Effector memory CD4-positive, alpha-beta T cell (primary cell): ENCODE data around the gene SDK2.
A peak's percentile ranks its signal among the peaks of the same experiment; 100 is the strongest.

Experiments
- DNase-seq, 3 donors: peaks; one replicate each; pipeline ENCODE4 v3.0.0-alpha.2; 2020
- H3K27ac ChIP-seq: 2 replicates; pipeline ENCODE4 v1.7.0; 2013; ENCODE audit warnings: mild to moderate bottlenecking, low read length, moderate library complexity; ENCODE audit not compliant: insufficient read depth, poor library complexity, severe bottlenecking
- H3K27me3 ChIP-seq: replicated peaks from 2 replicates; pipeline ENCODE4 v1.7.0; 2013; ENCODE audit warnings: mild to moderate bottlenecking, low read length; ENCODE audit not compliant: insufficient read depth, control insufficient read depth, poor library complexity, severe bottlenecking
- H3K36me3 ChIP-seq: 2 replicates; pipeline ENCODE4 v1.7.0; 2013; ENCODE audit warnings: mild to moderate bottlenecking, low read length, moderate library complexity; ENCODE audit not compliant: control insufficient read depth, insufficient read depth
- H3K4me1 ChIP-seq: 2 replicates; pipeline ENCODE4 v1.7.0; 2013; ENCODE audit warnings: low read length, mild to moderate bottlenecking; ENCODE audit not compliant: control insufficient read depth, insufficient read depth, poor library complexity, severe bottlenecking
- H3K4me3 ChIP-seq: 2 replicates; pipeline ENCODE4 v1.7.0; 2013; ENCODE audit warnings: low read length, low read depth, mild to moderate bottlenecking; ENCODE audit not compliant: insufficient read depth, poor library complexity, severe bottlenecking
- H3K9me3 ChIP-seq: 2 replicates; pipeline ENCODE4 v1.7.0; 2013; ENCODE audit warnings: mild to moderate bottlenecking, low read length, moderate library complexity; ENCODE audit not compliant: control insufficient read depth

Gene SDK2

GRCh38 chr17:73433501-73433900, 210.7 kb downstream of the SDK2 start:
- H3K9me3 ChIP-seq, result no peaks in the 10 kb centered on the region
- no peak overlapping the region for H3K4me3 ChIP-seq
- H3K27me3 ChIP-seq, result no peaks in the 10 kb centered on the region
- no peak for DNase-seq
- no peaks in the 10 kb centered on the region for H3K4me1 ChIP-seq
- H3K27ac ChIP-seq, result no peak overlapping the region
- no peaks in the 10 kb centered on the region for H3K36me3 ChIP-seq

- no peaks in the 10 kb centered on the region for H3K4me1 ChIP-seq
These were observed 211.5 kb downstream of the SDK2 start for GRCh38 chr17:73432624-73433190.

GRCh38 chr17:73431401-73432205, 212.6 kb downstream of the SDK2 start:
- H3K36me3 ChIP-seq, result no peaks in the 10 kb centered on the region
- H3K4me3 ChIP-seq, result no peak overlapping the region
- no peaks in the 10 kb centered on the region for H3K27me3 ChIP-seq
- no peaks in the 10 kb centered on the region for H3K9me3 ChIP-seq
- H3K4me1 ChIP-seq, result no peaks in the 10 kb centered on the region
- no peak for DNase-seq
- no peak overlapping the region for H3K27ac ChIP-seq

More at GRCh38 chr17:73432624-73433190, 211.5 kb downstream of the SDK2 start:
- no peak overlapping the region for H3K4me3 ChIP-seq
- no peak for DNase-seq
- H3K27me3 ChIP-seq, result no peaks in the 10 kb centered on the region
- no peaks in the 10 kb centered on the region for H3K36me3 ChIP-seq
- no peaks in the 10 kb centered on the region for H3K9me3 ChIP-seq
- no peak overlapping the region for H3K27ac ChIP-seq

GRCh38 chr17:73430848-73431247, 213.4 kb downstream of the SDK2 start:
- Histone ChIP-seq H3K9me3 (no peaks in the 10 kb centered on the region), H3K4me3 (no peak overlapping the region), H3K27ac (no peak overlapping the region), H3K36me3 (no peaks in the 10 kb centered on the region), H3K4me1 (no peaks in the 10 kb centered on the region), H3K27me3 (no peaks in the 10 kb centered on the region)
- DNase-seq, result no peak

GRCh38 chr17:73430165-73430680, 214.0 kb downstream of the SDK2 start:
- H3K27ac ChIP-seq, result no peak overlapping the region

GRCh38 chr17:73429440-73430164, 214.6 kb downstream of the SDK2 start:
- H3K9me3 ChIP-seq, result no peaks in the 10 kb centered on the region
- DNase-seq, result peak; percentile 59 to 68 (median 60)
- no peak overlapping the region for H3K27ac ChIP-seq
- no peaks in the 10 kb centered on the region for H3K27me3 ChIP-seq
- no peaks in the 10 kb centered on the region for H3K36me3 ChIP-seq
- no peaks in the 10 kb centered on the region for H3K4me1 ChIP-seq
- no peak overlapping the region for H3K4me3 ChIP-seq

More at GRCh38 chr17:73430165-73430680, 214.0 kb downstream of the SDK2 start:
- no peak for DNase-seq
- no peaks in the 10 kb centered on the region for H3K9me3 ChIP-seq
- no peaks in the 10 kb centered on the region for H3K4me1 ChIP-seq
- H3K4me3 ChIP-seq, result no peak overlapping the region
- H3K27me3 ChIP-seq, result no peaks in the 10 kb centered on the region
- no peaks in the 10 kb centered on the region for H3K36me3 ChIP-seq

- Histone ChIP-seq H3K9me3 (no peaks in the 10 kb centered on the region), H3K27ac (no peak overlapping the region), H3K36me3 (no peaks in the 10 kb centered on the region), H3K4me1 (no peaks in the 10 kb centered on the region), H3K4me3 (no peak overlapping the region), H3K27me3 (no peaks in the 10 kb centered on the region)
- no peak for DNase-seq
These were observed 217.0 kb downstream of the SDK2 start for GRCh38 chr17:73427198-73427597.

- DNase-seq, result no peak
- Histone ChIP-seq H3K36me3 (no peaks in the 10 kb centered on the region), H3K9me3 (no peaks in the 10 kb centered on the region), H3K4me3 (no peak overlapping the region), H3K27me3 (no peaks in the 10 kb centered on the region), H3K4me1 (no peaks in the 10 kb centered on the region), H3K27ac (no peak overlapping the region)
These were observed 219.7 kb downstream of the SDK2 start for GRCh38 chr17:73424571-73424970.

- H3K36me3 ChIP-seq, result no peaks in the 10 kb centered on the region
- H3K9me3 ChIP-seq, result no peaks in the 10 kb centered on the region
- no peak overlapping the region for H3K27ac ChIP-seq
- no peak overlapping the region for H3K4me3 ChIP-seq
- DNase-seq, result no peak
- H3K27me3 ChIP-seq, result no peaks in the 10 kb centered on the region
- H3K4me1 ChIP-seq, result no peaks in the 10 kb centered on the region
These were observed 220.4 kb downstream of the SDK2 start for GRCh38 chr17:73423806-73424205.
